HG03378 (cell line): ENCODE data around the gene KDM7A.
"Not testable (repeated sequence)": the region's sequence is repeated elsewhere in the genome, so short reads cannot be mapped to it uniquely, and the experiment has no call there.

ENCODE experiments used
- ATAC-seq: cut with Tn5 transposase; IDR thresholded peaks from one replicate; pipeline ENCODE4 v1.9.1; 2021; ENCODE audit warnings: mild to moderate bottlenecking, moderate library complexity; ENCODE audit not compliant: unreplicated experiment

Gene KDM7A

GRCh38 chr7:140203556-140203955 is 26.8 kb upstream of the KDM7A start:
- no peak for ATAC-seq

GRCh38 chr7:140202942-140203341 is 26.2 kb upstream of the KDM7A start:
- not testable (repeated sequence) for ATAC-seq

GRCh38 chr7:140201393-140201792 is 24.6 kb upstream of the KDM7A start:
- no peak for ATAC-seq

- no peak for ATAC-seq
These were observed 23.5 kb upstream of the KDM7A start for GRCh38 chr7:140200061-140200989.

- no peak for ATAC-seq
These were observed 21.2 kb upstream of the KDM7A start for GRCh38 chr7:140197938-140198337.

- no peak for ATAC-seq
These were observed 20.6 kb upstream of the KDM7A start for GRCh38 chr7:140197218-140197890.

- no peak for ATAC-seq
These were observed 19.8 kb upstream of the KDM7A start for GRCh38 chr7:140196361-140197217.

- no peak for ATAC-seq
These were observed 19.1 kb upstream of the KDM7A start for GRCh38 chr7:140195859-140196258.

- no peak for ATAC-seq
These were observed 15.8 kb upstream of the KDM7A start for GRCh38 chr7:140192620-140193019.

GRCh38 chr7:140192176-140192575 is 15.4 kb upstream of the KDM7A start:
- no peak for ATAC-seq

- no peak for ATAC-seq
These were observed 13.8 kb upstream of the KDM7A start for GRCh38 chr7:140190588-140190987.

GRCh38 chr7:140189917-140190316 is 13.1 kb upstream of the KDM7A start:
- ATAC-seq: no peak

GRCh38 chr7:140182917-140183316 is 6.1 kb upstream of the KDM7A start:
- ATAC-seq: no peak

- ATAC-seq: no peak
These were observed 2.6 kb upstream of the KDM7A start for GRCh38 chr7:140179339-140179738.

- no peak for ATAC-seq
These were observed 571 bp downstream of the KDM7A start for GRCh38 chr7:140176122-140176701.

GRCh38 chr7:140175221-140176121 is 1.3 kb downstream of the KDM7A start:
- ATAC-seq: peak; percentile 64

GRCh38 chr7:140174217-140174616 is 2.6 kb downstream of the KDM7A start:
- no peak for ATAC-seq

GRCh38 chr7:140170375-140170774 is 6.4 kb downstream of the KDM7A start:
- no peak for ATAC-seq

- ATAC-seq: no peak
These were observed 8.0 kb downstream of the KDM7A start for GRCh38 chr7:140168816-140169215.

- no peak for ATAC-seq
These were observed 11.4 kb downstream of the KDM7A start for GRCh38 chr7:140165422-140165821.
